ENCODE measurements around the gene WWOX. TPM values are rescaled to one million over a fixed set of nuclear protein-coding genes. Genes with fewer than 3 reads are reported as not detected.

The WWOX gene
- total RNA-seq, 5 donors from 2014 or later (not counting 1 experiment from before 2014, with no cell fraction given): 21.2 to 26.0 (median 22.6) TPM

DNA sequence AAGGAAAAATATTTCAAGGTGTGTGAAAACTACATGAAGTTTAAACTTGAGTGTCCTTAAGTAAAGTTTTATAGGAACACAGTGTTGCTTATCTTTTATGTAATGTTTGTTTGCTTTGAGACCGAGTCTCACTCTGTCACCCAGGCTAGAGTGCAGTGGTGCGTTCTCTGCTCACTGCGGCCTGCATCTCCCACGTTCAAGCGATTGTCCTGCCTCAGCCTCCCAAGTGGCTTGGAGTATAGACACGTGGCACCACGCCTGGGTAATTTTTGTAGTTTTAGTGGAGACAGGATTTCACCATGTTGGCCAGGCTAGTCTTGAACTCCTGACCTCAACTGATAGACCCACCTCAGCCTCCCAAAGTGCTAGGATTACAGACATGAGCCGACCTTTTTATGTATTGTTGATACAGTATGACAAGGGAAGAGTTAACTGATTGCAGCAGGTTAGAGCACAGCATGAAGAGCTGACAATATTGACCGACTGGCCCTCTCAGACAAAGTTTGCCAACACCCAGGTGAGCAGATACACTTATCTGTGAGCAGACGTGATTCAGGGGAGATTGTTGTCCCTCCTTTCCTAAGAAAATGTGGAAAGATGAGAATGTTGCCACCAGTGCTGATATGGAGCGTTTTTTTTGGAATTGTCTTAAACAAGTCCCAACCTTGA is 373.7 kb downstream of the WWOX start:
- H3K27me3 ChIP-seq (replicated peaks in 1 of 2; ENCODE audit: control insufficient read depth in 2 of 2, extremely low read depth in 1 of 2, insufficient read depth in 2 of 2, low read length in 1 of 2): no peaks in the 10 kb centered on the region
- ChIA-PET POLR2A (no interaction called here), CTCF (no interaction called here)
- DNase-seq (no peak), ATAC-seq (replicated peaks in 1 of 4) (no peak)
- no peaks in the 10 kb centered on the region for H3K27me3 Mint-ChIP-seq
- no peak overlapping the region for H3K4me3 Mint-ChIP-seq
- no peak overlapping the region for H3K4me3 ChIP-seq (ENCODE audit: control insufficient read depth in 1 of 2, extremely low read depth in 1 of 2, low read length in 1 of 2)
- 97% methylated on average over 7 of the region's 11 CpGs for WGBS (ENCODE audit: insufficient coverage)
- no peaks in the 10 kb centered on the region for H3K9me3 Mint-ChIP-seq
- no peak overlapping the region for H3K27ac Mint-ChIP-seq
- H3K36me3 Mint-ChIP-seq: peaks cover 9% of the 10 kb centered on the region
- no peaks in the 10 kb centered on the region for H3K36me3 ChIP-seq (ENCODE audit: control insufficient read depth in 2 of 2, extremely low read depth in 1 of 2, insufficient read depth in 1 of 2, low read length in 1 of 2)
- no peaks in the 10 kb centered on the region for H3K9me3 ChIP-seq
- H3K4me1 ChIP-seq (ENCODE audit: control insufficient read depth in 1 of 2, extremely low read depth in 1 of 2, insufficient read depth in 2 of 2, low read length in 2 of 2): no peaks in the 10 kb centered on the region
- H3K27ac ChIP-seq (ENCODE audit: low read length): no peak overlapping the region
- H3K4me1 Mint-ChIP-seq: no peaks in the 10 kb centered on the region

DNA sequence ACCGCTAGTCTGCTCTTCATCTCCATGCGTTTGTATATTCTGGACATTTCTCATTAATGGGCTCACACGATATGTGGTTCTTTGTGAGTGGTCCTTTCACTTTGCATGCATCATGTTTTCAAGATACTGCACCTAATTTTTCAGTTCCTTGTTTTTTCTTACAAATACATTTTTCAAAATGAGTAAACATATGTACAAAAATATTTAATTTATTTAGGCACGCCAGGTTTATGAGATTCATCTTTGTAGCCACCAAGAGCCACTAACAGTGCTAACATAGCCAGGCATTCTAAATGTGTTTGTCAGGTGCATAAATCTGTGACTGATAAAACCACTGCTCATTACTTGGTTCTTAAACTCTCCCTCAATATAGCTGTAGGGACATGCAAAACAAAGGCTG is 375.3 kb downstream of the WWOX start:
- no CpG with 5 or more reads among the region's 4 CpGs for WGBS (ENCODE audit: insufficient coverage)
- no peak overlapping the region for H3K27ac Mint-ChIP-seq

DNA sequence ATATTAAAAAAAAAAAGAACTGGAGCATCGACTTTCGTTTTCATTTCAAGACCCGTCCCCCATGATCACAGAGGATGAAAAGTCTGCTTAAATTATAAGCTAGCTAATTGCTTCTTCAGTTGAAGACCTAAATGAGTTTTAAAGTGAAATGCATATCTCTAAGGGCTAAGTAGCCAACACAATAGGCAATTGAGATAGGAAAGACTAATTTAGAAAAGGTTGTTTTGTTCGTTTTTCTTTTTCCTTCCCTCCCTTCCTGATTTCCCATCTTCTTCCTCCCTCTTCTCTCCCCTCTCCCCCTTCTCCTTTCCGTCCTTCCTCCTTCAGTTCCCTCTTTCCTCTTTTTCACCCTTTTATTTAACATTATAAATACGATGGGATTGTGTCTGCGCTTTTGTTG is 377.2 kb downstream of the WWOX start:
- H3K4me1 Mint-ChIP-seq: peaks cover 0 to 2% (median 0%) of the 10 kb centered on the region in 3 donors
- H3K4me3 ChIP-seq (ENCODE audit: control insufficient read depth in 1 of 2, extremely low read depth in 1 of 2, low read length in 1 of 2): no peak overlapping the region
- H3K27ac ChIP-seq (ENCODE audit: low read length): no peak overlapping the region
- no peaks in the 10 kb centered on the region for H3K4me1 ChIP-seq (ENCODE audit: control insufficient read depth in 1 of 2, extremely low read depth in 1 of 2, insufficient read depth in 2 of 2, low read length in 2 of 2)
- POLR2A ChIA-PET: no interaction called here
- H3K27me3 ChIP-seq (replicated peaks in 1 of 2; ENCODE audit: control insufficient read depth in 2 of 2, extremely low read depth in 1 of 2, insufficient read depth in 2 of 2, low read length in 1 of 2): no peaks in the 10 kb centered on the region
- H3K9me3 ChIP-seq: no peaks in the 10 kb centered on the region
- H3K36me3 ChIP-seq (ENCODE audit: control insufficient read depth in 2 of 2, extremely low read depth in 1 of 2, insufficient read depth in 1 of 2, low read length in 1 of 2): no peaks in the 10 kb centered on the region
- WGBS (ENCODE audit: insufficient coverage): no CpG with 5 or more reads among the region's 7 CpGs
- H3K36me3 Mint-ChIP-seq: no peaks in the 10 kb centered on the region
- H3K9me3 Mint-ChIP-seq: no peaks in the 10 kb centered on the region
- no peak overlapping the region for H3K27ac Mint-ChIP-seq
- no peak for ATAC-seq (replicated peaks in 1 of 4)
- H3K27me3 Mint-ChIP-seq: no peaks in the 10 kb centered on the region
- H3K4me3 Mint-ChIP-seq: no peak overlapping the region
- DNase-seq: no peak
- CTCF ChIA-PET: interaction anchor here in 1 of 2 donors (0.9 kb wide), 1 partner anchor 23 kb away, joined by 3 read pairs; no protein-coding TSS in a partner anchor

More for the DNA sequence above, 375.3 kb downstream of the WWOX start:
- Histone ChIP-seq H3K9me3 (no peaks in the 10 kb centered on the region), H3K36me3 (ENCODE audit: control insufficient read depth in 2 of 2, extremely low read depth in 1 of 2, insufficient read depth in 1 of 2, low read length in 1 of 2) (no peaks in the 10 kb centered on the region), H3K27ac (ENCODE audit: low read length) (no peak overlapping the region), H3K4me1 (ENCODE audit: control insufficient read depth in 1 of 2, extremely low read depth in 1 of 2, insufficient read depth in 2 of 2, low read length in 2 of 2) (no peaks in the 10 kb centered on the region), H3K4me3 (ENCODE audit: control insufficient read depth in 1 of 2, extremely low read depth in 1 of 2, low read length in 1 of 2) (no peak overlapping the region), H3K27me3 (replicated peaks in 1 of 2; ENCODE audit: control insufficient read depth in 2 of 2, extremely low read depth in 1 of 2, insufficient read depth in 2 of 2, low read length in 1 of 2) (no peaks in the 10 kb centered on the region)
- Mint-ChIP-seq H3K4me1 (peaks cover 0 to 2% (median 0%) of the 10 kb centered on the region in 3 donors), H3K27me3 (no peaks in the 10 kb centered on the region), H3K9me3 (no peaks in the 10 kb centered on the region), H3K36me3 (peaks cover 5% of the 10 kb centered on the region), H3K4me3 (no peak overlapping the region)
- DNase-seq (no peak), ATAC-seq (replicated peaks in 1 of 4) (no peak)
- POLR2A ChIA-PET: no interaction called here
- CTCF ChIA-PET: no interaction called here

DNA sequence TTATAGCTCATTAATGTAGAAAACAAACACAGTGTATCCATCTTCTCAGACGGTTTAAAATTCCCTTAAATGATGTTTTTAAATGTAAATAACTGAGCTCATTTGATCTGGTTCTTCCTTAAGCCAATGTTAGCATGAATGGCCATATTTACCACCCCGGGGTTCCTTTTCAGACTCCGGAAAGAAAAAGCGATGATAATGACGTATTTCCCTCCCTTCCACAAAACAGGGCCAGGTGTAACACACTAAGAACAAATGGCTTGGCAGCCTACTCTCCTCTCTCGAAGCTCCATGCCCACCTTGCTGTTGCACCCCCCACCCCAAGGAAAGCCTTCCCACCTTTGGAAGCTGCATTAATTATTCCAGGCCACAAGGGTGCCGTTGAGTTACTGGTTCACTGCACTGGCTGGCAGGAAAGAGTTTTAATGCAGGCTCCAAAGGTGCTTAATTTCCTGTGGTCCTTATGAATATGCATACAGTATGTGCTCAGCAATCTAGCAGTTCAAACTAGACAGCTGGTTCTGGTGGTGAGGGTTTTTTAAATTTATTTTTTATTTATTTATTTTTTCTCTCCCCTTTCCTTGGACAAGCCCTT is 378.9 kb downstream of the WWOX start:
- no peaks in the 10 kb centered on the region for H3K4me1 ChIP-seq (ENCODE audit: control insufficient read depth in 1 of 2, extremely low read depth in 1 of 2, insufficient read depth in 2 of 2, low read length in 2 of 2)
- peak in 1 of 4 experiments; percentile 68 for ATAC-seq (replicated peaks in 1 of 4)
- peak in 5 of 35 experiments; percentile 1 to 42 (median 15) for DNase-seq
- no peak overlapping the region for H3K27ac ChIP-seq (ENCODE audit: low read length)
- H3K27ac Mint-ChIP-seq: no peak overlapping the region
- H3K4me3 Mint-ChIP-seq: no peak overlapping the region
- H3K36me3 ChIP-seq (ENCODE audit: control insufficient read depth in 2 of 2, extremely low read depth in 1 of 2, insufficient read depth in 1 of 2, low read length in 1 of 2): no peaks in the 10 kb centered on the region
- H3K4me3 ChIP-seq (ENCODE audit: control insufficient read depth in 1 of 2, extremely low read depth in 1 of 2, low read length in 1 of 2): no peak overlapping the region
- H3K36me3 Mint-ChIP-seq: no peaks in the 10 kb centered on the region
- ChIA-PET POLR2A (interaction anchor here in 1 of 2 donors (0.5 kb wide), 1 partner anchor 109 kb away, joined by 3 read pairs; no protein-coding TSS in a partner anchor), CTCF (interaction anchor here in 1 of 2 donors (0.6 kb wide), 1 partner anchor 70 kb away, joined by 3 read pairs; no protein-coding TSS in a partner anchor)
- H3K4me1 Mint-ChIP-seq: peaks cover 0 to 2% (median 0%) of the 10 kb centered on the region in 3 donors
- no peaks in the 10 kb centered on the region for H3K27me3 ChIP-seq (replicated peaks in 1 of 2; ENCODE audit: control insufficient read depth in 2 of 2, extremely low read depth in 1 of 2, insufficient read depth in 2 of 2, low read length in 1 of 2)
- H3K9me3 Mint-ChIP-seq: no peaks in the 10 kb centered on the region
- H3K27me3 Mint-ChIP-seq: no peaks in the 10 kb centered on the region
- no peaks in the 10 kb centered on the region for H3K9me3 ChIP-seq
- WGBS (ENCODE audit: insufficient coverage): 83% methylated on average over 5 of the region's 7 CpGs

DNA sequence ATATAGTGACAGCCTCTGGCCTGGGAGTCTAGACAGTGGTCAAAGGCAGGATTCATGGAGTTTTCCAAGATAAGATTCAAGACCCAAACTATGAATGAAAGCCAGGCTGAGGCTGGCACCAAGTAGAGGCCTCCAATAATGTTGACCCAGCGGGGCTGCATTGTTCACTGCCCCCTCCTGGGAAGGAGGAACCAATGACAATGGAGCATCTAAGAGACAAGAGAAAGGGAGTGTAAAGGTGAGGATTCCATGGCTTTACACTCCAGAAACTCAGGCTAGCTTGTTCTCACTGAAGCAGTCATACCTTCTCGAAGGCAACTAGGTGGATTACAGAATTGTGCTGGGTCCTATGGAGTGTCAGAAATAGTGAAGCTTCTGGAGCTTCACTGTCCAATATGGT is 380.3 kb downstream of the WWOX start:
- no peaks in the 10 kb centered on the region for H3K4me1 ChIP-seq (ENCODE audit: control insufficient read depth in 1 of 2, extremely low read depth in 1 of 2, insufficient read depth in 2 of 2, low read length in 2 of 2)
- H3K27me3 Mint-ChIP-seq: no peaks in the 10 kb centered on the region
- DNase-seq: no peak
- whole genome bisulfite sequencing (ENCODE audit: insufficient coverage): 100% methylated on average over 1 of the region's 2 CpGs
- ATAC-seq (replicated peaks in 1 of 4): no peak
- ChIA-PET CTCF (no interaction called here), POLR2A (no interaction called here)
- H3K36me3 ChIP-seq (ENCODE audit: control insufficient read depth in 2 of 2, extremely low read depth in 1 of 2, insufficient read depth in 1 of 2, low read length in 1 of 2): no peaks in the 10 kb centered on the region
- no peaks in the 10 kb centered on the region for H3K36me3 Mint-ChIP-seq
- H3K4me3 Mint-ChIP-seq: no peak overlapping the region
- no peak overlapping the region for H3K27ac Mint-ChIP-seq
- no peaks in the 10 kb centered on the region for H3K9me3 ChIP-seq
- H3K9me3 Mint-ChIP-seq: no peaks in the 10 kb centered on the region
- no peak overlapping the region for H3K27ac ChIP-seq (ENCODE audit: low read length)
- peaks cover 0 to 2% (median 0%) of the 10 kb centered on the region in 3 donors for H3K4me1 Mint-ChIP-seq
- no peaks in the 10 kb centered on the region for H3K27me3 ChIP-seq (replicated peaks in 1 of 2; ENCODE audit: control insufficient read depth in 2 of 2, extremely low read depth in 1 of 2, insufficient read depth in 2 of 2, low read length in 1 of 2)
- no peak overlapping the region for H3K4me3 ChIP-seq (ENCODE audit: control insufficient read depth in 1 of 2, extremely low read depth in 1 of 2, low read length in 1 of 2)

DNA sequence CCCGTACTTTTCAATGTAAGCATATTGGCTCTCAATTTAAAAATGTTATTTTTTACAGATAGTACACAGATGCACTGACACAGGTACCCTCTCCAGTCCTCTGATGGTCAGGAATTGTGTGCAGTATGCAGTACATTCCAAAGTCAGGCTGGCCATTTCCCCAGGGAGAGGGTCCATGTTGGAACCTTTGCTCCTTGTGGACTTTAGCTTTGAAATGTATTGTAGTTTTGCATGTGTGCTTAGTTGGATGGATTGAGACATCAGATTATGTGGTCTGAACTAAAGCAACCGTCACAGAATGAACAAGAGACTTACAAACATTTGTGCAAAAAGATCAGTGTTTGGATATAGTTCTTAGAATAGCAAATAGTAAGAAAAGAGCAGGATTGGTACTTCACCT is 381.1 kb downstream of the WWOX start:
- ATAC-seq (replicated peaks in 1 of 4): no peak
- ChIA-PET CTCF (no interaction called here), POLR2A (no interaction called here)
- Histone ChIP-seq H3K9me3 (no peaks in the 10 kb centered on the region), H3K36me3 (ENCODE audit: control insufficient read depth in 2 of 2, extremely low read depth in 1 of 2, insufficient read depth in 1 of 2, low read length in 1 of 2) (no peaks in the 10 kb centered on the region), H3K27me3 (replicated peaks in 1 of 2; ENCODE audit: control insufficient read depth in 2 of 2, extremely low read depth in 1 of 2, insufficient read depth in 2 of 2, low read length in 1 of 2) (no peaks in the 10 kb centered on the region), H3K27ac (ENCODE audit: low read length) (no peak overlapping the region), H3K4me1 (ENCODE audit: control insufficient read depth in 1 of 2, extremely low read depth in 1 of 2, insufficient read depth in 2 of 2, low read length in 2 of 2) (no peaks in the 10 kb centered on the region), H3K4me3 (ENCODE audit: control insufficient read depth in 1 of 2, extremely low read depth in 1 of 2, low read length in 1 of 2) (no peak overlapping the region)
- Mint-ChIP-seq H3K27ac (no peak overlapping the region), H3K4me1 (peaks cover 0 to 2% (median 0%) of the 10 kb centered on the region in 3 donors), H3K9me3 (no peaks in the 10 kb centered on the region), H3K36me3 (no peaks in the 10 kb centered on the region), H3K27me3 (no peaks in the 10 kb centered on the region), H3K4me3 (no peak overlapping the region)
- no peak for DNase-seq
- no CpG with 5 or more reads among the region's 2 CpGs for WGBS (ENCODE audit: insufficient coverage)
